Keratinocyte (primary cell): ENCODE results near the gene ALDH4A1. TPM values are rescaled to one million over a fixed set of nuclear protein-coding genes. Genes with fewer than 3 reads are reported as not detected.

ENCODE experiments used
- DNase-seq: peaks from one replicate; pipeline ENCODE4 v3.0.0-alpha.2; 2011; ENCODE audit warnings: low read depth, missing footprints, low spot score
- FAIRE-seq: peaks from 2 replicates; lab custom pipeline; 2011; peaks lifted over from hg19 to GRCh38; lab: Jason Lieb, UNC
- H2AFZ ChIP-seq: 2 replicates; pipeline ENCODE4 v1.6.0; 2012; ENCODE audit warnings: low read length, control low read depth, inconsistent platforms; ENCODE audit not compliant: control insufficient read depth
- H3K27ac ChIP-seq: 2 replicates; pipeline ENCODE4 v1.5.1; 2011; ENCODE audit warnings: low read length; ENCODE audit not compliant: control insufficient read depth, insufficient read depth
- H3K27me3 ChIP-seq: 3 replicates; pipeline ENCODE4 v1.6.0; 2011; ENCODE audit warnings: low read length; ENCODE audit not compliant: control insufficient read depth, insufficient read depth; ENCODE audit errors: extremely low read depth
- H3K36me3 ChIP-seq, 2 experiments: 2 replicates in 1 of 2; 3 replicates in 1 of 2; pipeline ENCODE4 v1.5.1; 2011; ENCODE audit warnings: low read length in 2 of 2, mild to moderate bottlenecking in 1 of 2; ENCODE audit not compliant: control insufficient read depth in 2 of 2, insufficient read depth in 2 of 2; ENCODE audit errors: extremely low read depth in 1 of 2
- H3K4me1 ChIP-seq: 3 replicates; pipeline ENCODE4 v1.5.1; 2011; ENCODE audit warnings: low read length; ENCODE audit not compliant: control insufficient read depth, insufficient read depth; ENCODE audit errors: extremely low read depth
- H3K4me2 ChIP-seq: 3 replicates; pipeline ENCODE4 v1.6.0; 2011; ENCODE audit warnings: low read depth, low read length; ENCODE audit not compliant: control insufficient read depth, insufficient read depth; ENCODE audit errors: extremely low read depth
- H3K4me3 ChIP-seq, 3 experiments: fragments of 200-600 bp in 1 of 3; sonication (generic) in 1 of 3; 2 replicates in 2 of 3; 3 replicates in 1 of 3; pipeline ENCODE4 v1.5.1; 2011 to 2016; ENCODE audit warnings: low read length in 3 of 3, mild to moderate bottlenecking in 3 of 3, control low read depth in 2 of 3, inconsistent platforms in 1 of 3, low read depth in 1 of 3, mixed read lengths in 1 of 3, mixed run types in 1 of 3, moderate library complexity in 1 of 3; ENCODE audit not compliant: control insufficient read depth in 2 of 3, insufficient read depth in 2 of 3; ENCODE audit errors: extremely low read depth in 1 of 3
- H3K79me2 ChIP-seq: 2 replicates; pipeline ENCODE4 v1.6.0; 2012; ENCODE audit warnings: low read length; ENCODE audit not compliant: control insufficient read depth, insufficient read depth
- H3K9ac ChIP-seq: 3 replicates; pipeline ENCODE4 v1.6.0; 2011; ENCODE audit warnings: low read length; ENCODE audit not compliant: control insufficient read depth, insufficient read depth; ENCODE audit errors: extremely low read depth
- H3K9me1 ChIP-seq: 3 replicates; pipeline ENCODE4 v1.6.0; 2011; ENCODE audit warnings: low read length; ENCODE audit not compliant: control insufficient read depth, insufficient read depth; ENCODE audit errors: extremely low read depth
- H3K9me3 ChIP-seq: 2 replicates; pipeline ENCODE4 v1.5.1; 2012; ENCODE audit warnings: low read depth, low read length; ENCODE audit not compliant: control insufficient read depth
- H4K20me1 ChIP-seq: 3 replicates; pipeline ENCODE4 v1.6.0; 2011; ENCODE audit warnings: low read length; ENCODE audit not compliant: control insufficient read depth, insufficient read depth; ENCODE audit errors: extremely low read depth
- EZH2 ChIP-seq: IDR thresholded peaks from one replicate; pipeline ENCODE4 v1.6.1; 2012; ENCODE audit warnings: inconsistent platforms, mild to moderate bottlenecking, low read length, moderate library complexity
- dilution Hi-C: fragments of 300-500 bp; cut with MboI; formaldehyde crosslinking; loops from one replicate; pipeline ENCODE4 v1.7.0; 2020; ENCODE audit warnings: low sequenced_read_pairs; ENCODE audit not compliant: extremely low pct_ligation_motif_present
- polyA plus RNA-seq, 5 experiments: library from polyadenylated mRNA; depleted of rRNA in 3 of 5; stranded (reverse) in 3 of 5; stranded (forward) in 1 of 5; unstranded in 1 of 5; fragments of >200 nt; gene quantifications; 1 replicate in 1 of 5; 2 replicates in 3 of 5; 3 replicates in 1 of 5; pipeline versions ENCODE4 v1.2.1 to v1.2.3, GENCODE V29; 2011 to 2012; ENCODE audit warnings: missing spikeins in 2 of 5, low read depth in 1 of 5, low replicate concordance in 1 of 5
- TF ChIP-seq, protein P1 (sequence below), 3 experiments: IDR thresholded peaks in 1 of 3; conservative IDR thresholded peaks in 1 of 3; optimal IDR thresholded peaks in 1 of 3; 2 replicates in 2 of 3; 3 replicates in 1 of 3; pipeline versions ENCODE3 to v1.5.1; 2011; ENCODE audit warnings: low read length in 3 of 3, mild to moderate bottlenecking in 3 of 3, moderate library complexity in 2 of 3, control low read depth in 1 of 3, inconsistent platforms in 1 of 3; ENCODE audit not compliant: insufficient read depth in 2 of 3; ENCODE audit errors: extremely low read depth in 1 of 3

ALDH4A1 gene
- polyA plus RNA-seq, 1 donor (not counting 4 experiments of a cell fraction or from before 2014, with no cell fraction given), result 52.7 TPM

GRCh38 chr1:18929686-18930085, 27.3 kb upstream of the ALDH4A1 start:
- H3K4me1 ChIP-seq, result peaks cover 79% of the 10 kb centered on the region
- no peak for FAIRE-seq
- H3K4me2 ChIP-seq, result no peak overlapping the region
- no peak for DNase-seq
- H3K9me1 ChIP-seq, result peaks cover 2% of the 10 kb centered on the region
- H3K36me3 ChIP-seq, result peaks cover 4 to 21% of the 10 kb centered on the region in 2 experiments
- H3K27ac ChIP-seq, result peak overlapping the region; percentile 95
- peaks cover 82% of the 10 kb centered on the region for H3K79me2 ChIP-seq
- dilution Hi-C loops, result no loop called here
- no peaks in the 10 kb centered on the region for H3K27me3 ChIP-seq
- H3K9me3 ChIP-seq, result no peaks in the 10 kb centered on the region
- H2AFZ ChIP-seq, result no peak overlapping the region
- no peak overlapping the region for H3K4me3 ChIP-seq
- H4K20me1 ChIP-seq, result peaks cover 3% of the 10 kb centered on the region
- TF ChIP-seq, protein P1, sequence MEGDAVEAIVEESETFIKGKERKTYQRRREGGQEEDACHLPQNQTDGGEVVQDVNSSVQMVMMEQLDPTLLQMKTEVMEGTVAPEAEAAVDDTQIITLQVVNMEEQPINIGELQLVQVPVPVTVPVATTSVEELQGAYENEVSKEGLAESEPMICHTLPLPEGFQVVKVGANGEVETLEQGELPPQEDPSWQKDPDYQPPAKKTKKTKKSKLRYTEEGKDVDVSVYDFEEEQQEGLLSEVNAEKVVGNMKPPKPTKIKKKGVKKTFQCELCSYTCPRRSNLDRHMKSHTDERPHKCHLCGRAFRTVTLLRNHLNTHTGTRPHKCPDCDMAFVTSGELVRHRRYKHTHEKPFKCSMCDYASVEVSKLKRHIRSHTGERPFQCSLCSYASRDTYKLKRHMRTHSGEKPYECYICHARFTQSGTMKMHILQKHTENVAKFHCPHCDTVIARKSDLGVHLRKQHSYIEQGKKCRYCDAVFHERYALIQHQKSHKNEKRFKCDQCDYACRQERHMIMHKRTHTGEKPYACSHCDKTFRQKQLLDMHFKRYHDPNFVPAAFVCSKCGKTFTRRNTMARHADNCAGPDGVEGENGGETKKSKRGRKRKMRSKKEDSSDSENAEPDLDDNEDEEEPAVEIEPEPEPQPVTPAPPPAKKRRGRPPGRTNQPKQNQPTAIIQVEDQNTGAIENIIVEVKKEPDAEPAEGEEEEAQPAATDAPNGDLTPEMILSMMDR (optimal IDR thresholded peaks at IDR 0.05 in 1 of 3, IDR thresholded peaks at IDR 0.05 in 1 of 3, conservative IDR thresholded peaks at IDR 0.05 in 1 of 3; ENCODE audit: extremely low read depth in 1 of 3, insufficient read depth in 2 of 3, low read length in 3 of 3), result no peak
- no peak for TF ChIP-seq EZH2
- H3K9ac ChIP-seq, result peak overlapping the region; percentile 64

DNA sequence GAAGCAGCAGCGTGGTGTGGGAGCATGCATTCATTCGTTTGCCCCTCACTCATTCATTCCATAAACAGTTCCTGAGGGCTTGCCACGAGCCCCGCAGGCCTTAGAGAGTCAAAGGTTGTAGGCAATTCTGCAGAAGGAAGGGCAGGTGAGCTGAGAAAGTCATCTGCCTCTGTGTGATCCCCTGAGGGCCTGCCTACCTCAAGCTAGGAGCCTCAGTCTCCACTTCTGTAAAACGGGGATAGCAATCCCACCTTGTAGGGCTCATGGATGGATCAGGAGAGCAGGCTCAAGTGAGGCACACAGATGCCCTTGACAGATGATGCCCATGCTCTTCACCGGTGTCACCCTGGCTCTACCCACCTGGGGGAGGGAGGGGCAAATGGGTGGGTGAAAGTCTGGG, 26.6 kb upstream of the ALDH4A1 start:
- Histone ChIP-seq H3K4me1 (peaks cover 85% of the 10 kb centered on the region), H2AFZ (no peak overlapping the region), H3K4me3 (no peak overlapping the region), H3K79me2 (peaks cover 82% of the 10 kb centered on the region), H3K4me2 (peak overlapping the region; percentile 49), H3K27me3 (no peaks in the 10 kb centered on the region), H3K9me1 (peaks cover 2% of the 10 kb centered on the region), H3K27ac (peak overlapping the region; percentile 95), H3K9me3 (no peaks in the 10 kb centered on the region), H3K9ac (peak overlapping the region; percentile 64), H4K20me1 (peaks cover 3% of the 10 kb centered on the region), H3K36me3 (peaks cover 2 to 17% of the 10 kb centered on the region in 2 experiments)
- dilution Hi-C loops, result no loop called here
- FAIRE-seq, result peak; percentile 48
- DNase-seq, result no peak
- TF ChIP-seq EZH2, result no peak
- TF ChIP-seq, protein P1 (optimal IDR thresholded peaks at IDR 0.05 in 1 of 3, IDR thresholded peaks at IDR 0.05 in 1 of 3, conservative IDR thresholded peaks at IDR 0.05 in 1 of 3; ENCODE audit: extremely low read depth in 1 of 3, insufficient read depth in 2 of 3, low read length in 3 of 3), result no peak
